Dedifferentiated amniotic fluid mesenchymal stem cell (primary cell): Measurements from ENCODE around the gene KCNG4.

Experiments
- DNase-seq: peaks from one replicate; pipeline ENCODE4 v3.0.0-alpha.2; 2016; ENCODE audit errors: extremely low spot score

Gene KCNG4

GRCh38 chr16:84266451-84266850, 26.6 kb upstream of the KCNG4 start:
- DNase-seq: no peak

GRCh38 chr16:84262939-84263338, 23.1 kb upstream of the KCNG4 start:
- DNase-seq: no peak

- no peak for DNase-seq
Observed at GRCh38 chr16:84262031-84262430, 22.2 kb upstream of the KCNG4 start.

GRCh38 chr16:84260766-84261554, 21.1 kb upstream of the KCNG4 start:
- DNase-seq: no peak

GRCh38 chr16:84259691-84260090, 19.9 kb upstream of the KCNG4 start:
- no peak for DNase-seq

GRCh38 chr16:84258266-84258665, 18.5 kb upstream of the KCNG4 start:
- no peak for DNase-seq

- DNase-seq: no peak
Observed at GRCh38 chr16:84255050-84255810, 15.4 kb upstream of the KCNG4 start.

GRCh38 chr16:84254062-84254461, 14.2 kb upstream of the KCNG4 start:
- no peak for DNase-seq

- DNase-seq: no peak
Observed at GRCh38 chr16:84253173-84253572, 13.4 kb upstream of the KCNG4 start.

- DNase-seq: no peak
Observed at GRCh38 chr16:84252184-84252583, 12.4 kb upstream of the KCNG4 start.

GRCh38 chr16:84247844-84248243, 8.0 kb upstream of the KCNG4 start:
- no peak for DNase-seq

GRCh38 chr16:84247331-84247730, 7.5 kb upstream of the KCNG4 start:
- DNase-seq: no peak

GRCh38 chr16:84246679-84247077, 6.9 kb upstream of the KCNG4 start:
- DNase-seq: no peak

GRCh38 chr16:84245956-84246678, 6.3 kb upstream of the KCNG4 start:
- no peak for DNase-seq

GRCh38 chr16:84244728-84245127, 4.9 kb upstream of the KCNG4 start:
- DNase-seq: no peak

GRCh38 chr16:84243732-84244131, 3.9 kb upstream of the KCNG4 start:
- no peak for DNase-seq

GRCh38 chr16:84242839-84243238, 3.0 kb upstream of the KCNG4 start:
- DNase-seq: no peak

- no peak for DNase-seq
Observed at GRCh38 chr16:84241778-84242177, 2.0 kb upstream of the KCNG4 start.

- no peak for DNase-seq
Observed at GRCh38 chr16:84240455-84240854, 643 bp upstream of the KCNG4 start.

- no peak for DNase-seq
Observed at GRCh38 chr16:84239141-84239769, 557 bp downstream of the KCNG4 start.

- no peak for DNase-seq
Observed at GRCh38 chr16:84237994-84238750, 1.6 kb downstream of the KCNG4 start.
